CD1c-positive myeloid dendritic cell (primary cell): ENCODE measurements around the gene TEN1.
A peak's percentile ranks its signal among the peaks of the same experiment; 100 is the strongest.
"Not testable (repeated sequence)": the region's sequence is repeated elsewhere in the genome, so short reads cannot be mapped to it uniquely, and the experiment has no call there.

Source experiments
- DNase-seq: peaks from one replicate; pipeline ENCODE4 v3.0.0-alpha.2; 2016; ENCODE audit errors: extremely low spot score

Gene TEN1

DNA sequence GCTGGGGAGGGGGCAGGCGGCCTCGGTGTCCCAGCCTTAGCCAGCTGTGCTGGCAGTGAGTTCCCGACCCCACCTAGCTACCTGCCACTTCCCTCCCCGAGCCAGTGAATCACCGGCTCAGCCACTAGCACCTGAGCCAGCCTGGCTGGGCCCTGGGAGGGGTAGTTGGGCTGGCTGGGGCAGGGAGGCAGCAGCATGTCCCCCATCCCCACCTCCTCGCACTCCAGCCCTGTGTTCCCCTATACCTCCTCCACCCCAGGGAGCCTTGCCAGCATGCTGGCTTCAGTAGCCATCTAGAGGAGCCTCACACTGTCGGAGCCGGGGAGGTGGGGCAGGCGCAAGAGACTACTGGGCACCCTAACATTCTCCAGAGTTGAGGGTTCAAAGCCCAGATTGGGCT is 45.3 kb downstream of the TEN1 start:
- no peak for DNase-seq

DNA sequence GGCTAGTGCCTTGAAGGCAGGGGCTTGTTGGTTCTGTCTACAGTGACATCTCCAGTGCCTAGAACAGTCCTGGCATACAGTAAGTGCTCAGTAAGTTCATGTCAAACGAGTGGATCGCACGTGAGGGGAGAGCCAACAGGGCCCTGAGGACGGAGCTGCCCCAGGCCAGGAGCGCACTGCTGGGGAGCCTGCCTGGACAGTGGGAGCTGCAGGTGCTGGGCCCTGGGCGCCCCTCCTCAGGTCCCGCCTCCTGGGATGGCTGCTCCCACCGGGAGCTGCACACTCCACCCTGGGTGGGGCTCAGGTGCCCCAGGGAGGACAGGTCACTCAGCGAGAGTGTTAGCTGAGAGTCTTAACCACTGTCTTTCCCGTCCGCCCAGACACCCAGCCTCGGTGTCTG is 46.3 kb downstream of the TEN1 start:
- no peak for DNase-seq

DNA sequence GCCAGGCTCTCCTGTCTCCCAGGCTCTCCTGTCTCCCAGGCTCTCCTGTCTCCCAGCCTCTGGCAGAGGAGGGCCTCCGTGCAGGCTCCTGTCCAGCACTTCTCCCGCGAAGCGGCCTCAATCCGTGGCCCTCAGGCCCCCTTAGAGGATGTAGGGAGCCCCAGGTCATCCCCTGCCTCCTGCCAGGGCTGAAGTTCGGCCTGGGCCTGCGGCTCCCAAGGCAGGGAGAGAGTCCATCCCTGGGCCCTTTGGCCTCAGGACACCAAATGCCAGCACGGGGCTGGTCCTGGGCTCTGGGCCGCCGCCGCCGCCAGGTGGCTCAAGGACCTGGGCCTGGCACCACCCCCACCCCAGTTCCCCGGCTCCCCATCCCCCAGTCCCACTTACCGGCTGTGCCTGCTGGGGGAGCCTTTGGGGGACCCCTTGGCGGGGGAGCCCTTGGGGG is 47.7 kb downstream of the TEN1 start:
- no peak for DNase-seq

DNA sequence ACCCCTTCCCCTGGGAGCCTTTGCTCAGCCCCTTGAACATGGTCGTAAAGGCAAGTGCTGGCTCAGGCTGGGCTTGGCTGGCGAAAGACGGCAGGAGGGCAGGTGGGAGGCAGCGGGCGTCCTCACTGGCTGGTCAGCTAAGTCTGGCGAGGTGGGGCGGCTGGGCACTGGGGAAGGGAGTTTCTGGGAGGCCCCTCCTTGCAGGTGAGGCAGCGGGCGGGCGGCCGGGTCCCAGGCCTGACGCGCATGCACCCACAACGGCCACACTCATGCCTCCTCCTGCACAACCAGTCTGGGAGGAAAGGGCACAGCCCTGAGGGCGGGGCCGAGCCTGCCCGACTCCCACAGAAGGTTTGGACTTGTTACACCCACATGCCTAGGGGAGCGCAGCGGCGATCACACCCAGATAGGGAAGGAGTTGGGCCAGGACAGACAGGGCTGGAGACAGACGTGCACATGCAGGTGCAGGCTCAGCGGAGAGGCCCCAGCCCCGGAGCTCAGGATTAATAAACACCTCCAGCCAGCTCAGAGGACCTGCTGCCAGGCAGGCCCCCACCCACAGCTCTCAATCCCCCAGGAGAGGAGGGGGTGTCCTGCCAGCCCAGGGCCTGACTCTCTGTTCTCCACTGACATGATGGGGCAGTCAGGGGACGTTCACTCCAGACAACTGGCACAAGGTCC is 48.3 kb downstream of the TEN1 start, which contains the start of gene EVPL:
Gene EVPL, minus strand, starts transcription at position 148 of the 681 bp plus-strand sequence. Its CDS starts 108 bp downstream, at position 40.
- peak; percentile 60 for DNase-seq

DNA sequence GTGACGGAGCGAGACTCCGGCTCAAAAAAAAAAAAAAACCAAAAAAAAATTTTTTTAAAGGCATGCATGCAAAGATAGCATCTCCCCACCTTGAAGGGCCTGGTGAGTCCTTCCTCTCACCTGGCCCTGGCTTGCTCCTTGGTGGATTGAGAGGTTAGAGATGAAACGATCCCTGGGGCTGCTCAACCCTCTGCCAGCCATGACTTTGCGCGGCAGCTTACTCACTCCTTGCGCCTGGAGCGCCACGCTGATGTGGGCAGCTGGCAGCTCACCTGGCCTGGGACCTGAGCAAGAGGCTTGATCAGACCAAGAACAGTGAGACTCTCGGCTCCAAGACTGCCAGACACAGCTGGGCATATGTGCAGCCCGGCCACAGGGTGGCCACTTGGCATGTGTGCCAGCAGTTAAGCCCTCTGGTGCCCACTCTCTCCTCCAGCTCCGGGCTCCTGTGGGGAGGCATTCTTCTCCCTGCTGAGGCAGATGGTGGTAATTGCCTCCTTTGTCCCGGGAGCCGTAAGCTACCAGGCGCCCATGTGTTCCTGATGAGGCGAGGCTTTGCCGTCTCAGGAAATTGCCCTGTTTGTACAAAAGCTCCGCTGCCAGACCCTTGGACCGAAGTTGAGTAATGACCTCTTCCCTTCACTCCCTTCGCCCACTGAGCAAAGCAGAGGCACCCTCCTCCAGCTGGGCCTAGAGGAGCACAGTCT is 53.2 kb downstream of the TEN1 start:
- DNase-seq, result no peak

DNA sequence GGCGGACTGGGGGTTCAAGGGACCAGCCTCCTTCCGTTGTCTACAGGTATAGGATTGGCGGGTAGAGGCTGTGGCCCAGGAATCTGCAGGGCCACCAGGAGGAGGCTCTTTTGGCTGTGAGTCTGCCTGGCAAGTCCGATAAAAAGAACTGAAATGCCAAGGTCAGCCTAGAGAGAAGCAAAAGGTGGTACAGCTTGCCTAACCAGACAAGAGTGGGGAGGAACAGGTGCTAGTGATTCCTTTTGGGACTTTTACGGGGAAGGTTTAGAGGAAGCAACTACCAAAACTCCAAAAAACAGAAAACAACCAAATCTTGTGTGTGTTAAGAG is 53.7 kb downstream of the TEN1 start:
- DNase-seq, result no peak

DNA sequence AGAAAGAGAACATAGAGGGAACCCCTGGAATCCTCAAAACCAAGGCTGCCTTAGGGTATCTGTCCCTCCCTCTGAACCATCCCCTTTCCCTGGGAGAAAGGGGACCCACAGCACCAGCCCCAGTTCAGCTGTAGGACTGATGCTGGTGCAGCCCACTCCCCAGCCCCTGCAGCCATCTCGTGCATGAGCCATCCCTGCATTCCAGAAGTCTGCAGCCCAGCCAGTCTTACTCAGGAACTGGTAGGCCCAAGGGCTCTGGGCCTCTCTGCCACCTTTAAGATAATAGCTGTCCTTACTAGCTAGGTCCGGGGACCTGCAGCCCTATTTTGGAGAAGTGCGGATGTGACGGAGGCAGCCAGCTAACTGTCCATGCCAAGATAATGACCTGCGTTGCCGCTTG is 54.1 kb downstream of the TEN1 start:
- DNase-seq, result no peak

DNA sequence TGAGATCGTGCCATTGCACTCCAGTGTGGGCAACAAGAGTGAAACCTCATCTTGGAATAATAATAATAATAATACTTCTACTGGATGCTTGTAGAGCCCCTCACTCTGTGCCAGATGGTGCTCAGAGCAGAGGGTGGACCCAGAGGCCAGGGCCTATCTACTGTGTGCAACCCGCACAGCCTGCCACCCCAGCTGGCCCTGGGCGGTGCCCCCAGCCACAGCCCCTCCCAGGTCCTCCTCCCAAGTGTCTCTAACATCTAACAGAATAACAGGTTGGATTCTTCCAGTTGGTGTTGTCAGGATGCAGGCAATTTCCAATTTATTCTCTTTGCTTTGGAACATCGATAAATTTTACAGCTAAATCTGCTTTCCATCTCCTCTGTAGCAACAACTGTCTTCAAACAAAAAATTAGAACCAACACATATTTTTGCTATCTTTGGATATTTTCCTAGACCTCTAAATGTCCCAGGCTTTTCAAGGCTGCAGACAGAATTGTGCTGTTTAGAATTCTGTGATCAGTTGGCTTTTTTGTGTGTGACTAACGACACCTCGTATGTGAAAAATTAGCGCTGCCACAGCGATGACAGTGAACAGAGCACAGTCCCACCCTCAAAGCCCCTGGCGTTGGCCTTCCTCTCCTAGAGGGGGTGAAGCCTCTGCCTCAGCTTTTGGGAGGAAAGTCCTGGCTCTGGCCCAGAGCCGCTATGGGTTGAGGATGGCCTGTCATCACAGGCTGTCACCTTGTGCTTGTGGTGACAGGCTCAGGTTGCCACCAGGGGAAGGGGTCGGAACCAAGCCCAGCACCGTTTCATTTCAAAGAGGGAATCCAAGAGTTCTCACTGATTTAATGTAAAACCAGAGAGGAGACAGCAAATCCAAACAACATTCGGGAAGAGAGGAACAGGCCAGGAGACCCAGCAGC is 55.6 kb downstream of the TEN1 start:
- DNase-seq, result no peak

DNA sequence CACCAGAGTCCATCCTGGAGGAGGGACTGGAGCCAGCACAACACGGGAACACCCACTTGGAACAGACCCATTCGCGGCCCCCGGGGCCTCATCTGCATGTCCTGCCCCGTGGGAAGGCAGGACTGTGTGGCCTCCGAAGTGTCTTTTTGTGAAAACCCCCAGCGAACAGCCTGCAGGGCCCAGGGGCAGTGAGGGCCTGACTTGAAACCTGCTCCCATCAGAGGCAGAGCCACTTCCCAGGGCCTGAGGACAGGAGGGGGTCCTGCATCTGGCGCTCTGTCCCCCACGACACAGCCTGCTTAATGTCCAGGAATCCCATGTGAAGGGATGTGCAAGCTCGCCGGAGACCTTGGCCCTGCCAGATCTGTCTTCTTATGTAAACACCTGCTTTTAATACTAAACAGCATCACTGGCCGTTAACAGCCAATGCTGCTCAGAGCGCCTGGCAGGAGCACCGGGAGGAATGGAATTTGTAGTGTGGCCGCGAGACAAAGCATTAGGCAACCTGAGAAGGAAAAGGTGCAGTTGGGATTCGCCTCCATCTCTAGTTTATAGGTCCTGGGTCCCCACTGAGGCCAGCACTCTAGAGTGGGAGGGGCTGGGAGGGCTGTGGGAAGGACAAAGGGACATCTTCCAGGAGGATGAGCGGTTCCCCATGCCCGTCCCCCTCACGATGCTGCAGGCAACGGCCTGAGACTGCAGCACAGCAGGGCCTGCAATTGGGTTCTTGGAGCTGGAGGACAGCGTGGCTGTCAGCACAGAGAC is 57.6 kb downstream of the TEN1 start:
- DNase-seq, result no peak

DNA sequence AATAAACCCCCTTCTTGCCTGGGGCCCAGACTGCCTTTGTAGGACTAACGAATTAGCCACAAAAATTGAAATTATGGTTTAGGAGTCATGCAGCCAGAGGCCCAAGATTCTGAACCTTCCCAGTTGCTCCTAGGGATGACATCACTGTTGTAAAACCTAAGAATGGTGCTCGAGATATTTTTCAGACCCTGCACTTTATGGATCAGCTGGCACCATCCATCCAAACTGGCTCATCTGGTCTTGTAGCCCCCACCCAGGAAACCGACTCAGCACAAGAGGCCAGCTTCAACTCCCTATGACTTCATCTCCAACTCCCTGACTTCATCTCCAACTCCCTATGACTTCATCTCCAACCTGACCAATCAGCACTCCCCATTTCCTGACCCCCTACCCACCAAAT is 59.0 kb downstream of the TEN1 start:
- DNase-seq, result no peak

DNA sequence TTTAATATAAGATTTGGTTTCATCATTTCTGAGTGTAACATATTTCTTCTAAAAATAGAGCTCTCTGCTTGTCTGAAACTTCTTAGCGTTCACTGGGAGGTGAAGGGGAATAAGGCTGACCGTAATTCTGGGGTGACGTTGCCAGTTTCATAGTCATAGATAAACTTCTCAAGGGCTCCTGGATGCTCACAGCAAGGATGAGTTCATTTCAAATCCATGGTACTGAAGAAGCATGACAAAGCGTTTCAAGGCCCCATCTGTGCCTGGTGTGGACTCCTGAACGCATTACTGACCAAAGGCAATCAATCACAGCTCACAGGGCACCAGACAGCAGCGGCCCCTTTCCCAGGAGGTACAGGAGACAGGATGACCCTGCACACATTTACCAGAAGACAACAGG is 60.1 kb downstream of the TEN1 start:
- no peak for DNase-seq

DNA sequence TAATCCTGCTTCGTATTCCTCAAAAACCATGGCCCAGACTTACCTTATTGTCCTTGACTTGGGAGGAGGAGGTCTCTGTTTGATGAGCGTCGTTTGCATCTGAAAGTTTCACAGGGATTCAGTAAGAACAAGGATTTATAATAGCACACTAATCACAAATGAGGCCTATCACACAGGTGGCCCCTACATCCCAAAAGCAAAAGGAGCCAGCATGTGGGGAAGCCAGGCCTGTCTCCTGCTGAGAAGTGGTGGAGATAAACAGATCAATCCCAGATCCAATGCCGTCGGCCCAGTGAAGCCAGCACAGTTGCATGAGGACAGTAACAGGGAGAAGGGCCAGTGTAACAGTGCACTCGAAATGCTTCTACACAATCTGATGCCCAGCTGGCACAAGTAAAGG is 61.3 kb downstream of the TEN1 start:
- no peak for DNase-seq

DNA sequence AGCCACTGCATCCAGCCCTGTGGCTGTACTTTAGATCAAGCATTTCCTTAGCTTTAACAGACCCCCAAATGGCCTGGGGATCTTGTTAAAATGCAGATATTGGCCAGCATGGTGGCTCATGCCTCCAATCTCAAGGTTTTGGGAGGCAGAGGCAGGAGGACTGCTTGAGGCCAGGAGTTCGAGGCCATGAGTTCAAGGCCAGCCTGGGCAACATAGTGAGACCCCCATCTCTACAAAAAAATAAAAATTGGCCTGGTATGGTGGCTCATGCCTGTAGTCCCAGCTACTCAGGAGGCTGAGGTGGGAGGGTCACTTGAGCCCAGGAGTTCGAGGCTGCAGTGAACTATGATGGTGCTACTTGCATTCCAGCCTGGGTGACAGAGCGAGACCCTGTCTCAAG is 63.8 kb downstream of the TEN1 start:
- not testable (repeated sequence) for DNase-seq

DNA sequence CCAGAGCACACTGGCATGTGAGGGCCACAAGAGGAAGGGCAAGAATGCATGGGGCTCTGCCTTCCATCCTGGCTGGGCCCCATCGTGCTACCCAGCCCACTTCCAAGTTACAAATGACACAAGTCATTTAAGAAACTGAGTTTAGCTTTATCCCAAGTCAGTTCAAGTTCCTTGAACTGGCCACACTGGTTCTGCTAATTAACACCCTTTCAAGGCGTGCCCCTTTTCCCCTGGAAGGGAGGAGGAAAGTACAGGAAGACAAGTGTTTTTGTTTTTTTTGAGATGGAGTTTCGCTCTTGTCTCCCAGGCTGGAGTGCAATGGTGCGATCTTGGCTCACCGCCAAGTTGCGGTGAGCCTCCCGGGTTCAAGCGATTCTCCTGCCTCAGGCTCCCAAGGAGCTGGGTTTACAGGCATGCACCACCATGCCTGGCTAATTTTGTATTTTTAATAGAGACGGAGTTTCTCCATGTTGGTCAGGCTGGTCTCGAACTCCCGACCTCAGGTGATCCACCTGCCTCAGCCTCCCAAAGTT is 65.5 kb downstream of the TEN1 start:
- not testable (repeated sequence) for DNase-seq

DNA sequence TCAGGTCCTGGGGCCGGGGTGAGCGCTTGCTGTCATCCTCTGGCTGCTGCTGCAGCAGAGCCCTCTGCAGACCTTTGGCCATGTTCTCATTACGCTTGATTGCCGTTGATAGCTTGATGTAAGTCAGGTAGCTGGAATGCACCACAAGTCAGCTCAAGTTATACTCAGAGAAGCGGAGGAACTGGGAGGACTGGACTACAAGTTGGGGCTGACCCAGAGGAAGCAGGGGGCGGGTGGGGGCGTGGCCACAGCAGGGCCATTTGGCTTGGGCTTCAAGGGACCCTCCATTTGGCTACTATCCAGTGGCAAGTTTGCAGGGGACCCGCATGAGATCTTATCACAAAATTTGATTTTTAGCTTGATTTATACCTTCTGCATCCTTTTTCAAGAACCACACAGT is 67.0 kb downstream of the TEN1 start:
- no peak for DNase-seq

DNA sequence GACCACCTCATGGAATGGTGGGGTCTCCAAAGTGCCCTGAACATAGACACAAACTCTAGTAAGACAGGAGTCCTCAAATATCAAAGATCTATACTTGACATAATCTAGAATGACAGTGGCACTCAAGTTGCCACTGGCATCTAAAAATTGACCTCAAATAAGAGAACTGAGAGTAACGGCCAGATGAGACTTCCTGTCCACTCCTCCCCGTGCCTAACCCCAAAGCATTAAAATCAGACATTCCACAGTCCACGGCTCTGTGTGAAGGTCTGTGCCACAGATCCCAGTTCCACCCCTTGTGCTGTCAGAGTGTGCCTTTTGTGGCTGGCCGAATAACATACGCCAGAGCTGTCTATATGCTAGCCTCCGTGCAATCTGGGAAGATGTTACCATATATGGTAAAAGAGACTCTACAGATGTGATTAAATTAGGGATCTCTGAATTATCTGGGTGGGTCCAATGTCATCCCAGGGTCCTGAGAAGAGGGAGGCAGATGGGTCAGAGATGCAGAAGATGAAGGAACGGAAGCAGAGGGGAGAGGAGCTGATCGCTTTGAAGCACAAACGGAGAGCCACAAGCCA is 69.1 kb downstream of the TEN1 start:
- DNase-seq, result peak; percentile 39

DNA sequence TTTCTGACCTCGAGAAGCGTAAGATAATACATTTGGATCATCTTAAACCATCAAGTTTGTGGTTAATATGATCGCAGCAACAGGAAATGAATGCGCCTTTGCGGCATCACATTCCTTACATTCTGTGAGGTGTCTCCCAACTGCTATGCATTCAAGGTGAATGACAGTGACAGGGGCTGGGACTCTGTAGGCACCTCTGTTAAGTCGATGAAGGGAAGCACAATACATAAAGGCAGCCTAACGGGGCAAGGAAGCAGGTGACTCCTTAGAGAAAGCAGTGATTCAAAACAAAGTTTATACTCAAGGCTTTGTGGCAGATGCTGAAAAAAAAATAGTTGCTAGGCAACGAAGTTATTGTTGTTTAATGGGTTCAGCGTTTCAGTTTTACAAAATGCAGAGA is 69.7 kb downstream of the TEN1 start:
- no peak for DNase-seq

DNA sequence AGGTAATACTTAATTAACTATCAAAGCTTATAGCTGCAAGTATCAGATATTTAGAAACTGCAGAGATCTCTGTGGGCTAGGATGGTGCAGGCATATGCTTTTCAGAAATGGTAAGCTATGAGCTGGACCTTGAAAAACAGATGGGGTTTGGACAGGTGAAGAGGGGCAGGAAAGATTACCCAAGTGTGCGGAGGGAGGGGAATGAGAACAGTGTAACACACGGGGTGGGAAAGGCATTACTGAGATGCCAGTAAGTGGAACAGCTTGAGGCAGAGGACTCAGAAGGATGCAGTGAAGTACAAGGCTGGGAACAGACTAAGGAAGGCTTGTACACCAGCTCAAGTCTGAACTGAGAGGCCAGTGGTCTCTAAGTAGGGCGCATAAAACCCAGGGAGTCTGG is 70.2 kb downstream of the TEN1 start:
- no peak for DNase-seq

DNA sequence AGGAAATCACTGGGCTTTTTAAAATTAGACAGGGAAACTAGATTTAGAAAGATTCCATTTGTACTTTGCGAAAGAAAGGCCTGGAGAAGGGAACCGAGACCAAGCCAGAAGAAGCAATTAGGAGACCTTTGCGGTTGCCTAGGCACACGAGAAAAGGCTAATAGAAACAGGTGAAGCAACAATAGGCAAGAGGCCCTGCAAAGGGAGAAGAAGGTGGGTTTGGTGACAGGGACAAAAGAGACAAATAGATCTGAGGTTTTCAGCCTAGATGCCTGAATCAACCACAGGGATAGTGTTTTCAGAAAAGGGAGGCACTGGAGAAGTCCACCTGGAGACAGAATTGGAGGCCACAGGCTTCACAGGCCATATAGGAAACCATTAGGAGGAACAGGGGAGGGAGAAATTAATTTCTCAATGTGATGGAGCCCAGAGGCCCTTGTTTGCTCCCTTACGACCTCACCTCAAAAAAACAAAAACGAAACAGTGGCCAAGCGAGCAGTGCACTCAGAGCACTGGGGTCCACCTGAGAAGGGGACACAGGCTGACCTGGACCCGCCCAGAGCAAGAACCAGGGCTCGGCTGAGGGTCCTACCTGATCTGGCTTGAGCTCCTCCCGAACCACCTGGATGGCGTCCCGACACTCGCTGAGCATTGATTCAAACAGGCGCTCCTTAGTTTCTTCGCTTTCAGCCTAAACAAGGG is 70.9 kb downstream of the TEN1 start:
- no peak for DNase-seq
